OCI-LY7 (cell line): Measurements from ENCODE around the gene UNC13A.

Source experiments
- EZH2phosphoT487 ChIP-seq: fragments of 200-600 bp; sonication (generic); IDR thresholded peaks from 2 replicates; pipeline ENCODE4 v1.6.1; 2018; ENCODE audit warnings: low read depth, borderline replicate concordance, mild to moderate bottlenecking, mixed run types, antibody characterized with exemption, low read length, moderate library complexity, mixed read lengths
- TF ChIP-seq, protein P1 (sequence below): fragments of 200-600 bp; sonication (generic); conservative IDR thresholded peaks from 2 replicates; pipeline ENCODE4 v1.5.1; 2014; ENCODE audit warnings: mild to moderate bottlenecking, antibody characterized with exemption, low read length, moderate library complexity, mixed read lengths

DNA sequence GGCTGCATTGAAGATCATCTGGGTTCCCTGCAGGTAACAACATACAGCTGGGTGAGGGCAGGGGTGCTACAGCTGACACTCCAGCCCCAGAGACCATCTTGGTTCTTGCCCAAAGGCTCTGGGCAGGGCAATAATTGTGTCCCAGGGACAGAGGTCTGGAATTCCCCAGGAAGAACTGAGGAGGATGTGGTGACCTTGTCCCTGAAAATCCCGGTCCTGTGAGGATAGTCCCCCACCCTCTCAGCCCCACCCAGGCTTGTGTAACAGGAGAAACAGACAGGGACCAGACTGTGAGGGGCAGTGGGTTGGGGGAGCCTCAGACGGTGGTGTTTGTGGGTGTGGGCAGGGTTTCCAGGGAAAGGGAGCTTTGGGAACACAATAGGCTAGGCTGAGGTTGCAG, 69.2 kb downstream of the UNC13A start:
- TF ChIP-seq, protein P1, sequence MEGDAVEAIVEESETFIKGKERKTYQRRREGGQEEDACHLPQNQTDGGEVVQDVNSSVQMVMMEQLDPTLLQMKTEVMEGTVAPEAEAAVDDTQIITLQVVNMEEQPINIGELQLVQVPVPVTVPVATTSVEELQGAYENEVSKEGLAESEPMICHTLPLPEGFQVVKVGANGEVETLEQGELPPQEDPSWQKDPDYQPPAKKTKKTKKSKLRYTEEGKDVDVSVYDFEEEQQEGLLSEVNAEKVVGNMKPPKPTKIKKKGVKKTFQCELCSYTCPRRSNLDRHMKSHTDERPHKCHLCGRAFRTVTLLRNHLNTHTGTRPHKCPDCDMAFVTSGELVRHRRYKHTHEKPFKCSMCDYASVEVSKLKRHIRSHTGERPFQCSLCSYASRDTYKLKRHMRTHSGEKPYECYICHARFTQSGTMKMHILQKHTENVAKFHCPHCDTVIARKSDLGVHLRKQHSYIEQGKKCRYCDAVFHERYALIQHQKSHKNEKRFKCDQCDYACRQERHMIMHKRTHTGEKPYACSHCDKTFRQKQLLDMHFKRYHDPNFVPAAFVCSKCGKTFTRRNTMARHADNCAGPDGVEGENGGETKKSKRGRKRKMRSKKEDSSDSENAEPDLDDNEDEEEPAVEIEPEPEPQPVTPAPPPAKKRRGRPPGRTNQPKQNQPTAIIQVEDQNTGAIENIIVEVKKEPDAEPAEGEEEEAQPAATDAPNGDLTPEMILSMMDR, result no peak
- no peak for TF ChIP-seq EZH2phosphoT487
